Tibial artery (tissue), 4 donors: ENCODE data around the gene COMT.

Source experiments
- DNase-seq, 2 donors: peaks; one replicate each; pipeline ENCODE4 v3.0.0-alpha.2; 2019
- H3K27ac ChIP-seq, 2 donors: fragments of 200-600 bp; sonication (generic) in 1 of 2; 1 replicate in 1 of 2; 2 replicates in 1 of 2; pipeline ENCODE4 v1.5.1; 2018 to 2019; ENCODE audit warnings: mild to moderate bottlenecking in 1 of 2
- H3K27me3 ChIP-seq, 2 donors: fragments of 200-600 bp; sonication (generic) in 1 of 2; one replicate each; pipeline versions ENCODE4 v1.5.1 to v1.6.0; 2016 to 2019
- H3K36me3 ChIP-seq, 3 donors: fragments of 200-600 bp; sonication (generic) in 2 of 3; one replicate each; pipeline ENCODE4 v1.5.1; 2016 to 2019; ENCODE audit warnings: mild to moderate bottlenecking in 2 of 3
- H3K4me1 ChIP-seq, 4 donors: fragments of 200-600 bp; sonication (generic) in 2 of 4; 1 replicate in 3 of 4; 2 replicates in 1 of 4; pipeline ENCODE4 v1.5.1; 2016 to 2019
- H3K4me3 ChIP-seq, 2 donors: fragments of 200-600 bp; sonication (generic) in 1 of 2; 1 replicate in 1 of 2; 2 replicates in 1 of 2; pipeline ENCODE4 v1.5.1; 2018 to 2019; ENCODE audit warnings: mild to moderate bottlenecking in 2 of 2
- H3K9me3 ChIP-seq, 3 donors: fragments of 200-600 bp; sonication (generic) in 1 of 3; one replicate each; pipeline ENCODE4 v1.5.1; 2016 to 2019
- CTCF ChIP-seq, 2 experiments: fragments of 200-600 bp in 1 of 2; fragments of 450-650 bp in 1 of 2; IDR thresholded peaks; one replicate each; pipeline ENCODE4 v1.5.1; 2017 to 2019; ENCODE audit warnings: antibody characterized with exemption in 2 of 2, mild to moderate bottlenecking in 1 of 2, moderate library complexity in 1 of 2
- intact Hi-C: fragments of 100-400 bp; cut with DNase I; formaldehyde crosslinking; loops from one replicate; pipeline ENCODE4 v1.15.0; 2023; ENCODE audit warnings: low total_unique reads

The COMT gene

DNA sequence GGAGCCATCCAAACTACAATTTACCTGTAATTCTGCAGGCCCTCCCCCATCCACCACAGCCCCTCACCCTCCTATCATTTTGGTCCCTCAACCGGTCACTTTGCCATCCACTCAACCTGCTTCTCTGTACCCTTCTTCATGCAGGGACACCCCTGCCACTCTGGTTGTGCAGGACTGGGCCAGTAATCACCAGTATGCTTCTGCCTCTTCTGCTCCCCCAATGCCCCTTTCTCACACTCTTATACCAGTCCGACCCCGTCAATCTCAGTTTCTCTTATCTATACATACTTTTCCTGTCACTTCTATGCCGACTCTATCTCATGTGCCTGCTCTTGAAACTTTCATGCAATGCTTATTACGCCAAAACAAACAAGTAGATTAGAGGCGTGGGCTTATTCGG lies 5.1 kb upstream of the COMT start:
- intact Hi-C loops = no loop called here

DNA sequence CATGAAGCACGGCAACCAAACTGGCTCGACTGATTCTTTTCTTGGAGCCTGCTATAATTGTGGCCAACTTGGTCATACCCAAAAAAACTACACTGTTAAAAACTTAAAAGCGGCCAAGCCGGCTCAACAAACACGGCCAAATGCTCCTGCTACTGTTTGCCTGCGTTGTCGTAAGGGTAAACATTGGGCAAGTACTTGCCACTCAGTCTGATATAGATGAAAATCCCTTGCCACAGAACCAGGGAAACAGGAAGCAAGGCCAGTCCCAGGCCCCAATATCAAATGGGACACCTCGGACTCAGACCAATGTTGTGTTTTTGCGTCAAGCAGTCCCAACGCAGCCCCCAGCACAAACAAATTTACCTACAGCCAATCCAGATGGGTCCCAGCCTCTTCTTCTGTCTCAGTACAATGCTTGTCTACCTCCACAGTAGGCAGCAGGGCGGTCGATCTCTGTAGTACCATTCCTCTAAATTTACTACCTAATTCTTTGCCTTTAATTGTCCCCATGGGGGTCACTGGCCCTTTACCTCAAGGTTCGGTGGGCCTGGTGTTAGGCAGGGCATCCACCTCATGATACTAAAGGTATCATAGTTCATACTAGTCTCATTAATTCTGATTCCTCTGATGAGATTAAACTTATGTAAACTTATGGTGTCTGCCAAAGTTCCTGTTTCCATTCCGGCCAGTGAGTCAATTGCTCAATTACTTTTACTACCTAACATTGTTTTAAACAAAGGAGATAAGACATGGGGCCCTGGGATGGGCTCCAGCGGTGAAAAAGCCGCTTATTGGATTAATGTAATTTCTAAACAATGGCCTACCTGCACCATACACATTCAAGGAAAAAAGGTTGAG lies 3.7 kb upstream of the COMT start:
- H3K9me3 ChIP-seq = no peaks in the 10 kb centered on the region
- no peak for DNase-seq
- no peak overlapping the region for H3K27ac ChIP-seq
- H3K36me3 ChIP-seq = peaks cover 0 to 9% (median 0%) of the 10 kb centered on the region in 3 donors
- intact Hi-C loops = no loop called here
- H3K4me1 ChIP-seq = peaks cover 0 to 23% (median 10%) of the 10 kb centered on the region in 4 donors
- H3K4me3 ChIP-seq = no peak overlapping the region
- H3K27me3 ChIP-seq = no peaks in the 10 kb centered on the region
- no peak for TF ChIP-seq CTCF (IDR thresholded peaks at IDR 0.05)

More for the DNA sequence above, 5.1 kb upstream of the COMT start:
- no peak for TF ChIP-seq CTCF (IDR thresholded peaks at IDR 0.05)
- no peaks in the 10 kb centered on the region for H3K9me3 ChIP-seq
- peaks cover 0 to 9% (median 0%) of the 10 kb centered on the region in 3 donors for H3K36me3 ChIP-seq
- peaks cover 0 to 19% (median 8%) of the 10 kb centered on the region in 4 donors for H3K4me1 ChIP-seq
- H3K4me3 ChIP-seq = no peak overlapping the region
- no peaks in the 10 kb centered on the region for H3K27me3 ChIP-seq
- H3K27ac ChIP-seq = no peak overlapping the region
- no peak for DNase-seq

- DNase-seq = no peak
Measured at GRCh38 chr22:19940536-19941364, 822 bp upstream of the COMT start.

DNA sequence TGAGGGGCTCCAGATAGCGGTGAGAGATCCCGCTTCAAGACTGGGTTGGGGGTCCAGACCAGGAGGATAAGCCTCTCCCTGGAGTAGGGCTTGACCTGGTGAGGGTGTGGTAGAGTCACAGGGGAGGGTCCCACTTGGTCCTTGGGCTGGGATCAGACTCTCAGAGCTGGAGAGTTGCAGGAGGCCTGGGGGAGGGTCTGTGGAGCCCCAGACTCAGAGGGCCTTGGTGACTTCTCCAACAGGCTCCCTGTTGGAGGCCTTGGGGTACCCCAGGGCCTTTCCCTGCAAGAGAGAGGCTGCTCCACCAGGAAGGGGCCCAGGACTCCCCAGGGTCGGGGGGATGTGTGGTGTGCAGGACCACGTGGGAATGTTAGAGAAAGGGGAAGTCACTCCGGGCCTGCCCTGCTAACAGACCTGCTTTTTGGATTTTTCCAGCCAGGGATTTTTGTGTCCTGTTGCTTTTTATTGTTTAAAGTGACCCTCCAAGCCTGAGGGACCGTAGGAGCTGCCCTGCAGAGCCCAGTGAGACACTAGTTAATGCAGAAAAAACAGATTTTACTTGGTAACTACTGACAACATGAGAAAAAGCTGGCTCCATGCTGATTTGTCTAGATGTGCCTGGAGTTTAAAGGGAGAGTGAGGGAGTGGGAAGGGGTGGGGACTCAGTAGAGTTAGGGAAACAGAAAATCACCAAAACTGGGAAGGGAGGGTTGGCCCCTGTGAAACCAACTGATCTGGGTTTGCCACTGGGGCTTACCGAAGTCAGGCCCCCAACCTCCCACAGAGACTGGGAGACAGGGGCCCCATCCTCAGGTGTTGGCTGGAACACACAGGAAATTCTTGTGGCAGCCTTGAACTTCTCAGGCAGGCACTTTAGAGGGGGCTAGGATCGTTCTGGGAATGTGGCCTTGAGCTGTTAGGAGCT lies 847 bp downstream of the COMT start:
- peak overlapping the region; percentile 96 to 98 for H3K27ac ChIP-seq
- H3K9me3 ChIP-seq = no peaks in the 10 kb centered on the region
- no peaks in the 10 kb centered on the region for H3K27me3 ChIP-seq
- H3K36me3 ChIP-seq = no peaks in the 10 kb centered on the region
- no peak for TF ChIP-seq CTCF (IDR thresholded peaks at IDR 0.05)
- peak; percentile 73 to 75 for DNase-seq
- H3K4me3 ChIP-seq = peak overlapping the region; percentile 79 to 99
- intact Hi-C loops = no loop called here
- H3K4me1 ChIP-seq = peaks cover 2 to 57% (median 38%) of the 10 kb centered on the region in 4 donors

More at GRCh38 chr22:19940536-19941364, 822 bp upstream of the COMT start:
- Histone ChIP-seq H3K9me3 (no peaks in the 10 kb centered on the region), H3K27me3 (no peaks in the 10 kb centered on the region), H3K36me3 (peaks cover 0 to 2% (median 0%) of the 10 kb centered on the region in 3 donors), H3K4me1 (peaks cover 0 to 40% (median 30%) of the 10 kb centered on the region in 4 donors), H3K27ac (peak overlapping the region; percentile 96 to 98), H3K4me3 (peak overlapping the region; percentile 79 to 99)
- no peak for TF ChIP-seq CTCF (IDR thresholded peaks at IDR 0.05)
- intact Hi-C loops = no loop called here
